ENCODE results near the gene LAG3.

GRCh38 chr12:6730169-6730568 lies 42.2 kb upstream of the LAG3 start:
- no peak for TF ChIP-seq CTCF (conservative IDR thresholded peaks at IDR 0.05 in 1 of 2, IDR thresholded peaks at IDR 0.05 in 1 of 2; ENCODE audit: low read depth in 1 of 2, low read length in 2 of 2)
- TF ChIP-seq EZH2 (IDR thresholded peaks at IDR 0.05; ENCODE audit: low read length, missing control alignments), result no peak
